HepG2 (cell line): ENCODE measurements around the gene PSMB11. TPM values are rescaled to one million over a fixed set of nuclear protein-coding genes. Genes with fewer than 3 reads are reported as not detected.

ENCODE experiments used
- CREM ChIP-seq, 2 experiments: sonication (generic) in 1 of 2; formaldehyde crosslinking in 1 of 2; IDR thresholded peaks; 2 replicates each; pipeline versions ENCODE4 v1.4.0 to v1.6.1; 2016 to 2020; ENCODE audit warnings: antibody characterized with exemption in 1 of 2, mild to moderate bottlenecking in 1 of 2, missing genetic modification reagents in 1 of 2
- DMAP1 ChIP-seq: IDR thresholded peaks from 2 replicates; pipeline ENCODE4 v1.6.1; 2016
- FOXA3 ChIP-seq: IDR thresholded peaks from 2 replicates; pipeline ENCODE4 v1.6.1; 2016; ENCODE audit warnings: missing genetic modification reagents, missing compliant biosample characterization
- KDM5B ChIP-seq: sonication (generic); formaldehyde crosslinking; IDR thresholded peaks from 2 replicates; pipeline ENCODE4 v1.4.0; 2020; ENCODE audit warnings: missing genetic modification reagents, mild to moderate bottlenecking, borderline replicate concordance
- KLF6 ChIP-seq: IDR thresholded peaks from 2 replicates; pipeline ENCODE4 v1.8.0; 2016; ENCODE audit warnings: missing biosample characterization, missing genetic modification reagents
- NCOR1 ChIP-seq: fragments of 200-600 bp; sonication (generic); IDR thresholded peaks from 2 replicates; pipeline ENCODE4 v1.7.0; 2017; ENCODE audit warnings: antibody characterized with exemption, low read length, borderline replicate concordance
- NFIC ChIP-seq: IDR thresholded peaks from 2 replicates; pipeline ENCODE4 v1.6.1; 2012; ENCODE audit warnings: mild to moderate bottlenecking, low read length, inconsistent platforms
- SNAI1 ChIP-seq: sonication (generic); formaldehyde crosslinking; IDR thresholded peaks from 2 replicates; pipeline ENCODE4 v1.5.0; 2020; ENCODE audit warnings: mild to moderate bottlenecking, missing genetic modification reagents, borderline replicate concordance
- YEATS2 ChIP-seq: sonication (generic); formaldehyde crosslinking; IDR thresholded peaks from 2 replicates; pipeline ENCODE4 v1.4.0; 2020; ENCODE audit warnings: missing genetic modification reagents, borderline replicate concordance
- ZNF292 ChIP-seq: sonication (generic); formaldehyde crosslinking; IDR thresholded peaks from 2 replicates; pipeline ENCODE4 v1.8.1; 2022; ENCODE audit warnings: mild to moderate bottlenecking, low read depth, missing genetic modification reagents, borderline replicate concordance
- ZNF296 ChIP-seq: sonication (generic); formaldehyde crosslinking; conservative IDR thresholded peaks from 2 replicates; pipeline ENCODE4 v1.5.0; 2020; ENCODE audit warnings: mild to moderate bottlenecking, missing genetic modification reagents
- ZNF749 ChIP-seq: sonication (generic); formaldehyde crosslinking; IDR thresholded peaks from 2 replicates; pipeline ENCODE4 v1.8.0; 2022; ENCODE audit warnings: mild to moderate bottlenecking, missing genetic modification reagents, moderate library complexity, borderline replicate concordance
- ZSCAN12 ChIP-seq: sonication (generic); formaldehyde crosslinking; IDR thresholded peaks from 2 replicates; pipeline ENCODE4 v1.9.0; 2021; ENCODE audit warnings: mild to moderate bottlenecking, missing genetic modification reagents
- polyA plus RNA-seq, 8 experiments: library from polyadenylated mRNA; depleted of rRNA in 3 of 8; stranded (reverse) in 7 of 8; unstranded in 1 of 8; fragments of >200 nt; fragmentation: Illumina TruSeq in 4 of 8; extraction: Trizol in 4 of 8; gene quantifications; 2 replicates each; pipeline versions ENCODE4 v1.2.1 to v1.2.3, GENCODE V29; 2011 to 2016; ENCODE audit warnings: low read depth in 4 of 8, missing spikeins in 1 of 8, mixed read lengths in 1 of 8; ENCODE audit not compliant: insufficient read depth in 1 of 8
- total RNA-seq, 5 experiments: library from RNA; depleted of rRNA; stranded (reverse); fragments of >200 nt; fragmentation: Illumina TruSeq; extraction: Trizol; gene quantifications; 2 replicates each; pipeline ENCODE4 v1.2.3, GENCODE V29; 2016; ENCODE audit warnings: low read depth in 1 of 5
- TF ChIP-seq, protein P1 (sequence below): sonication (generic); formaldehyde crosslinking; IDR thresholded peaks from 2 replicates; pipeline ENCODE4 v1.4.0; 2020; ENCODE audit warnings: missing genetic modification reagents
- TF ChIP-seq, protein P2 (sequence below): sonication (generic); formaldehyde crosslinking; IDR thresholded peaks from 2 replicates; pipeline ENCODE4 v1.4.0; 2020; ENCODE audit warnings: missing genetic modification reagents, mild to moderate bottlenecking, borderline replicate concordance
- TF ChIP-seq, protein P3 (sequence below): IDR thresholded peaks from 2 replicates; pipeline ENCODE4 v1.6.1; 2016; ENCODE audit warnings: mild to moderate bottlenecking, missing biosample characterization, missing genetic modification reagents
- TF ChIP-seq, protein P4 (sequence below): sonication (generic); formaldehyde crosslinking; IDR thresholded peaks from 2 replicates; pipeline ENCODE4 v1.8.1; 2022; ENCODE audit warnings: low read depth, mild to moderate bottlenecking, missing genetic modification reagents

Gene PSMB11
- total and polyA plus RNA-seq, 2 of the 13 experiments (the other 11 are each of a cell fraction or from before 2014, with no cell fraction given), result not detected

DNA sequence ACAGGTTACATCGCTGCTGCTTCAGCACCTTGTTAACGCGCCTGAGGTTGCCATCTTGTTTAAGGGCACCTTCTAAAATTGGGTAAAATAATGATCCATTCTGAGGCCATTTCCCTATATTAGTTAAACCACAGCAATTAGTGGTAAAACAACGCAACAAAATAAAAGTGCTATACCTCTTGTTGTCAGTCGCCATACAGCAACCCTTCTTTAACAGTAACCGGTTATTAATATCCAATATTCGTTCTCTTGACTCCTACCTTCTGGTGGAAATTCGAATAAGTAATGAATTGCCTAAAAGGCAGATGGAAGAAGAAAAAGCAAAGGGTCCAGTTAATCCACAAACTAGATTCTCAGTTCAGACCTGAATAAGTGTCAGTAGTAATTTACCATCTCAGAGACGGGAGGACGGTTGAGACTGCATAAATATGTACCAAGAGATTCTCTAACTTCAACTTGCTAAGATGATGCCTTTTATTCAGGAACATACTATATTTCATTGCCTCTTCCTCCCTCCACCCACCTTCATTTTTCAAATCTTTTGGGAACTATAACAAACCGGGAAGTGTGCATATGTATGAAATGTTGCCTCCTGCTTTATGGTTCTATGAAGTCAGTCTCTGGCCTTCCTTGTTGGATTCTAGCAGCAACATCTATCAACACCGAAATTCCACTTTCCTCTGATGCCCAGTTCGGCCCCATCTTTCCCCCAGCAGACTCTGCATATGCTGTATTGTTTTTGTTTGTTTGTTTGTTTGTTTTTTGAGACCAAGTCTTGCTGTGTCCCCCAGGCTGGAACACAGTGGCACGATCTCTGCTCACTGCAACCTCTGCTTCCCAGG, 6.5 kb upstream of the PSMB11 start (continued):
- no peak for TF ChIP-seq SNAI1 (CRISPR knock-in tag)
- peak; percentile 55; the same call in 1 of the 2 replicates for TF ChIP-seq FOXA3
- no peak for TF ChIP-seq YEATS2
- no peak; the same call in 1 of the 2 replicates for TF ChIP-seq DMAP1 (CRISPR knock-in tag)
- TF ChIP-seq, protein P1, sequence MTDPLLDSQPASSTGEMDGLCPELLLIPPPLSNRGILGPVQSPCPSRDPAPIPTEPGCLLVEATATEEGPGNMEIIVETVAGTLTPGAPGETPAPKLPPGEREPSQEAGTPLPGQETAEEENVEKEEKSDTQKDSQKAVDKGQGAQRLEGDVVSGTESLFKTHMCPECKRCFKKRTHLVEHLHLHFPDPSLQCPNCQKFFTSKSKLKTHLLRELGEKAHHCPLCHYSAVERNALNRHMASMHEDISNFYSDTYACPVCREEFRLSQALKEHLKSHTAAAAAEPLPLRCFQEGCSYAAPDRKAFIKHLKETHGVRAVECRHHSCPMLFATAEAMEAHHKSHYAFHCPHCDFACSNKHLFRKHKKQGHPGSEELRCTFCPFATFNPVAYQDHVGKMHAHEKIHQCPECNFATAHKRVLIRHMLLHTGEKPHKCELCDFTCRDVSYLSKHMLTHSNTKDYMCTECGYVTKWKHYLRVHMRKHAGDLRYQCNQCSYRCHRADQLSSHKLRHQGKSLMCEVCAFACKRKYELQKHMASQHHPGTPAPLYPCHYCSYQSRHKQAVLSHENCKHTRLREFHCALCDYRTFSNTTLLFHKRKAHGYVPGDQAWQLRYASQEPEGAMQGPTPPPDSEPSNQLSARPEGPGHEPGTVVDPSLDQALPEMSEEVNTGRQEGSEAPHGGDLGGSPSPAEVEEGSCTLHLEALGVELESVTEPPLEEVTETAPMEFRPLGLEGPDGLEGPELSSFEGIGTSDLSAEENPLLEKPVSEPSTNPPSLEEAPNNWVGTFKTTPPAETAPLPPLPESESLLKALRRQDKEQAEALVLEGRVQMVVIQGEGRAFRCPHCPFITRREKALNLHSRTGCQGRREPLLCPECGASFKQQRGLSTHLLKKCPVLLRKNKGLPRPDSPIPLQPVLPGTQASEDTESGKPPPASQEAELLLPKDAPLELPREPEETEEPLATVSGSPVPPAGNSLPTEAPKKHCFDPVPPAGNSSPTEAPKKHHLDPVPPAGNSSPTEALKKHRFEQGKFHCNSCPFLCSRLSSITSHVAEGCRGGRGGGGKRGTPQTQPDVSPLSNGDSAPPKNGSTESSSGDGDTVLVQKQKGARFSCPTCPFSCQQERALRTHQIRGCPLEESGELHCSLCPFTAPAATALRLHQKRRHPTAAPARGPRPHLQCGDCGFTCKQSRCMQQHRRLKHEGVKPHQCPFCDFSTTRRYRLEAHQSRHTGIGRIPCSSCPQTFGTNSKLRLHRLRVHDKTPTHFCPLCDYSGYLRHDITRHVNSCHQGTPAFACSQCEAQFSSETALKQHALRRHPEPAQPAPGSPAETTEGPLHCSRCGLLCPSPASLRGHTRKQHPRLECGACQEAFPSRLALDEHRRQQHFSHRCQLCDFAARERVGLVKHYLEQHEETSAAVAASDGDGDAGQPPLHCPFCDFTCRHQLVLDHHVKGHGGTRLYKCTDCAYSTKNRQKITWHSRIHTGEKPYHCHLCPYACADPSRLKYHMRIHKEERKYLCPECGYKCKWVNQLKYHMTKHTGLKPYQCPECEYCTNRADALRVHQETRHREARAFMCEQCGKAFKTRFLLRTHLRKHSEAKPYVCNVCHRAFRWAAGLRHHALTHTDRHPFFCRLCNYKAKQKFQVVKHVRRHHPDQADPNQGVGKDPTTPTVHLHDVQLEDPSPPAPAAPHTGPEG (CRISPR knock-in tag), result no peak
- no peak for TF ChIP-seq KLF6 (CRISPR knock-in tag)
- TF ChIP-seq, protein P2, sequence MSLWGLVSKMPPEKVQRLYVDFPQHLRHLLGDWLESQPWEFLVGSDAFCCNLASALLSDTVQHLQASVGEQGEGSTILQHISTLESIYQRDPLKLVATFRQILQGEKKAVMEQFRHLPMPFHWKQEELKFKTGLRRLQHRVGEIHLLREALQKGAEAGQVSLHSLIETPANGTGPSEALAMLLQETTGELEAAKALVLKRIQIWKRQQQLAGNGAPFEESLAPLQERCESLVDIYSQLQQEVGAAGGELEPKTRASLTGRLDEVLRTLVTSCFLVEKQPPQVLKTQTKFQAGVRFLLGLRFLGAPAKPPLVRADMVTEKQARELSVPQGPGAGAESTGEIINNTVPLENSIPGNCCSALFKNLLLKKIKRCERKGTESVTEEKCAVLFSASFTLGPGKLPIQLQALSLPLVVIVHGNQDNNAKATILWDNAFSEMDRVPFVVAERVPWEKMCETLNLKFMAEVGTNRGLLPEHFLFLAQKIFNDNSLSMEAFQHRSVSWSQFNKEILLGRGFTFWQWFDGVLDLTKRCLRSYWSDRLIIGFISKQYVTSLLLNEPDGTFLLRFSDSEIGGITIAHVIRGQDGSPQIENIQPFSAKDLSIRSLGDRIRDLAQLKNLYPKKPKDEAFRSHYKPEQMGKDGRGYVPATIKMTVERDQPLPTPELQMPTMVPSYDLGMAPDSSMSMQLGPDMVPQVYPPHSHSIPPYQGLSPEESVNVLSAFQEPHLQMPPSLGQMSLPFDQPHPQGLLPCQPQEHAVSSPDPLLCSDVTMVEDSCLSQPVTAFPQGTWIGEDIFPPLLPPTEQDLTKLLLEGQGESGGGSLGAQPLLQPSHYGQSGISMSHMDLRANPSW (CRISPR knock-in tag), result no peak
- no peak for TF ChIP-seq ZNF749
- no peak for TF ChIP-seq NCOR1
- no peak; the same call in 1 of the 2 replicates for TF ChIP-seq CREM (IDR thresholded peaks at IDR 0.05)
- TF ChIP-seq CREM (CRISPR knock-in tag; IDR thresholded peaks at IDR 0.05), result no peak
- TF ChIP-seq, protein P3, sequence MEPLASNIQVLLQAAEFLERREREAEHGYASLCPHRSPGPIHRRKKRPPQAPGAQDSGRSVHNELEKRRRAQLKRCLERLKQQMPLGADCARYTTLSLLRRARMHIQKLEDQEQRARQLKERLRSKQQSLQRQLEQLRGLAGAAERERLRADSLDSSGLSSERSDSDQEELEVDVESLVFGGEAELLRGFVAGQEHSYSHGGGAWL (CRISPR knock-in tag), result no peak
- TF ChIP-seq ZNF292 (CRISPR knock-in tag), result 0 out of 2 replicates have a peak, but pooled peaks have one; percentile 10
- TF ChIP-seq NFIC, result no peak
- TF ChIP-seq KDM5B, result no peak
- TF ChIP-seq ZSCAN12 (CRISPR knock-in tag), result no peak
- no peak for TF ChIP-seq ZNF296 (CRISPR knock-in tag)
- TF ChIP-seq, protein P4, sequence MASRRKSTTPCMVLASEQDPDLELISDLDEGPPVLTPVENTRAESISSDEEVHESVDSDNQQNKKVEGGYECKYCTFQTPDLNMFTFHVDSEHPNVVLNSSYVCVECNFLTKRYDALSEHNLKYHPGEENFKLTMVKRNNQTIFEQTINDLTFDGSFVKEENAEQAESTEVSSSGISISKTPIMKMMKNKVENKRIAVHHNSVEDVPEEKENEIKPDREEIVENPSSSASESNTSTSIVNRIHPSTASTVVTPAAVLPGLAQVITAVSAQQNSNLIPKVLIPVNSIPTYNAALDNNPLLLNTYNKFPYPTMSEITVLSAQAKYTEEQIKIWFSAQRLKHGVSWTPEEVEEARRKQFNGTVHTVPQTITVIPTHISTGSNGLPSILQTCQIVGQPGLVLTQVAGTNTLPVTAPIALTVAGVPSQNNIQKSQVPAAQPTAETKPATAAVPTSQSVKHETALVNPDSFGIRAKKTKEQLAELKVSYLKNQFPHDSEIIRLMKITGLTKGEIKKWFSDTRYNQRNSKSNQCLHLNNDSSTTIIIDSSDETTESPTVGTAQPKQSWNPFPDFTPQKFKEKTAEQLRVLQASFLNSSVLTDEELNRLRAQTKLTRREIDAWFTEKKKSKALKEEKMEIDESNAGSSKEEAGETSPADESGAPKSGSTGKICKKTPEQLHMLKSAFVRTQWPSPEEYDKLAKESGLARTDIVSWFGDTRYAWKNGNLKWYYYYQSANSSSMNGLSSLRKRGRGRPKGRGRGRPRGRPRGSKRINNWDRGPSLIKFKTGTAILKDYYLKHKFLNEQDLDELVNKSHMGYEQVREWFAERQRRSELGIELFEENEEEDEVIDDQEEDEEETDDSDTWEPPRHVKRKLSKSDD (CRISPR knock-in tag), result no peak; the same call in 1 of the 2 replicates
